ENCODE results near the gene ZSWIM9. TPM values are rescaled to one million over a fixed set of nuclear protein-coding genes. Genes with fewer than 3 reads are reported as not detected.

The ZSWIM9 gene
- total RNA-seq, 1 donor from 2014 or later = 6.7 TPM

- Mint-ChIP-seq H3K9me3 (ENCODE audit: unreplicated experiment) (peaks cover 4% of the 10 kb centered on the region), H3K27ac (ENCODE audit: unreplicated experiment) (no peak overlapping the region), H3K27me3 (ENCODE audit: unreplicated experiment) (peaks cover 3% of the 10 kb centered on the region), H3K4me3 (ENCODE audit: unreplicated experiment) (no peak overlapping the region), H3K36me3 (ENCODE audit: unreplicated experiment) (no peaks in the 10 kb centered on the region), H3K4me1 (ENCODE audit: low read depth, unreplicated experiment) (peaks cover 4% of the 10 kb centered on the region)
- TF ChIP-seq, protein P1, sequence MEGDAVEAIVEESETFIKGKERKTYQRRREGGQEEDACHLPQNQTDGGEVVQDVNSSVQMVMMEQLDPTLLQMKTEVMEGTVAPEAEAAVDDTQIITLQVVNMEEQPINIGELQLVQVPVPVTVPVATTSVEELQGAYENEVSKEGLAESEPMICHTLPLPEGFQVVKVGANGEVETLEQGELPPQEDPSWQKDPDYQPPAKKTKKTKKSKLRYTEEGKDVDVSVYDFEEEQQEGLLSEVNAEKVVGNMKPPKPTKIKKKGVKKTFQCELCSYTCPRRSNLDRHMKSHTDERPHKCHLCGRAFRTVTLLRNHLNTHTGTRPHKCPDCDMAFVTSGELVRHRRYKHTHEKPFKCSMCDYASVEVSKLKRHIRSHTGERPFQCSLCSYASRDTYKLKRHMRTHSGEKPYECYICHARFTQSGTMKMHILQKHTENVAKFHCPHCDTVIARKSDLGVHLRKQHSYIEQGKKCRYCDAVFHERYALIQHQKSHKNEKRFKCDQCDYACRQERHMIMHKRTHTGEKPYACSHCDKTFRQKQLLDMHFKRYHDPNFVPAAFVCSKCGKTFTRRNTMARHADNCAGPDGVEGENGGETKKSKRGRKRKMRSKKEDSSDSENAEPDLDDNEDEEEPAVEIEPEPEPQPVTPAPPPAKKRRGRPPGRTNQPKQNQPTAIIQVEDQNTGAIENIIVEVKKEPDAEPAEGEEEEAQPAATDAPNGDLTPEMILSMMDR (IDR thresholded peaks at IDR 0.05; ENCODE audit: partially characterized antibody, unreplicated experiment) = peak; percentile 19
- peak; percentile 41 for DNase-seq
Measured at GRCh38 chr19:48190288-48190884, 19.9 kb downstream of the ZSWIM9 start.

DNA sequence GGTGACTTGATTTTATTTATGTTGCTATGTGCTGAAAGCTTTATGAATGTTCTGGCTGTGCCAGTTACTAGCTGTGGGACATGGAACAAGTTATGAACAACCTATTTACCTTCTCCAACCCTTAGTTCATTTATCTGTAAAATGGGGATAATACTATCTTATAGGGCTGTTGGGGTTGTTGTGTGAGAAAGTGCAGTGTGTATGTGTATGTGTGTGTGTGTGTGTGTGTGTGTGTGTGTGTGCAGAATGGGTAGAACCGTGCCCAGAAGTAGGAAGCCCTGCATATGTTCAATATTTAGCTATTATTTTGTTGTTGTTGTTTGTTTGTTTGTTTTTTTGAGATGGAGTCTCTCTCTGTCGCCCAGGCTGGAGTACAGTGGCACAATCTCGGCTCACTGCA, 20.4 kb downstream of the ZSWIM9 start:
- H3K27me3 Mint-ChIP-seq (ENCODE audit: unreplicated experiment) = peaks cover 3% of the 10 kb centered on the region
- H3K4me3 Mint-ChIP-seq (ENCODE audit: unreplicated experiment) = no peak overlapping the region
- DNase-seq = no peak
- no peak overlapping the region for H3K27ac Mint-ChIP-seq (ENCODE audit: unreplicated experiment)
- TF ChIP-seq, protein P1 (IDR thresholded peaks at IDR 0.05; ENCODE audit: partially characterized antibody, unreplicated experiment) = no peak
- peaks cover 4% of the 10 kb centered on the region for H3K9me3 Mint-ChIP-seq (ENCODE audit: unreplicated experiment)
- H3K4me1 Mint-ChIP-seq (ENCODE audit: low read depth, unreplicated experiment) = peaks cover 4% of the 10 kb centered on the region
- no peaks in the 10 kb centered on the region for H3K36me3 Mint-ChIP-seq (ENCODE audit: unreplicated experiment)

DNA sequence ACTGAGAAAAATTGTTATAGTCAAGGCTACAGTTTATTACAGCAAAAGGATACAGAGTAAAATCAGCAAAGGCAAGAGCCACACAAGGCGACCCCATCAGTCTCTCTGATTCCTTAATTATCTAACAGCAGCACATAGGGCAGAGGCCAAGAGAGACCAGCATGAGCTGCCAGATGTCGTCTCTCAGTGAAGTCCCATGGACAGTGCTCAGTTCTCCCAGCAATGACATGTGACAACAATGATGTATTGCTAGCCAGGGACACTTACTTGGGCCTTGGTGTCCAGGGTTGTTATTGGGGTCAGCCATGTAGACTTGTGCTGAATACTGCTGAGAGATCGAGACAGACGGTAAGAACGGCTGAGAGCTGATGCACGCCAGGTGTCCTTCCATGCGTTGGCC, 22.3 kb downstream of the ZSWIM9 start:
- Mint-ChIP-seq H3K27ac (ENCODE audit: unreplicated experiment) (no peak overlapping the region), H3K36me3 (ENCODE audit: unreplicated experiment) (no peaks in the 10 kb centered on the region), H3K9me3 (ENCODE audit: unreplicated experiment) (peaks cover 4% of the 10 kb centered on the region), H3K4me1 (ENCODE audit: low read depth, unreplicated experiment) (no peaks in the 10 kb centered on the region), H3K4me3 (ENCODE audit: unreplicated experiment) (no peak overlapping the region), H3K27me3 (ENCODE audit: unreplicated experiment) (peaks cover 6% of the 10 kb centered on the region)
- no peak for DNase-seq
- TF ChIP-seq, protein P1 (IDR thresholded peaks at IDR 0.05; ENCODE audit: partially characterized antibody, unreplicated experiment) = no peak

DNA sequence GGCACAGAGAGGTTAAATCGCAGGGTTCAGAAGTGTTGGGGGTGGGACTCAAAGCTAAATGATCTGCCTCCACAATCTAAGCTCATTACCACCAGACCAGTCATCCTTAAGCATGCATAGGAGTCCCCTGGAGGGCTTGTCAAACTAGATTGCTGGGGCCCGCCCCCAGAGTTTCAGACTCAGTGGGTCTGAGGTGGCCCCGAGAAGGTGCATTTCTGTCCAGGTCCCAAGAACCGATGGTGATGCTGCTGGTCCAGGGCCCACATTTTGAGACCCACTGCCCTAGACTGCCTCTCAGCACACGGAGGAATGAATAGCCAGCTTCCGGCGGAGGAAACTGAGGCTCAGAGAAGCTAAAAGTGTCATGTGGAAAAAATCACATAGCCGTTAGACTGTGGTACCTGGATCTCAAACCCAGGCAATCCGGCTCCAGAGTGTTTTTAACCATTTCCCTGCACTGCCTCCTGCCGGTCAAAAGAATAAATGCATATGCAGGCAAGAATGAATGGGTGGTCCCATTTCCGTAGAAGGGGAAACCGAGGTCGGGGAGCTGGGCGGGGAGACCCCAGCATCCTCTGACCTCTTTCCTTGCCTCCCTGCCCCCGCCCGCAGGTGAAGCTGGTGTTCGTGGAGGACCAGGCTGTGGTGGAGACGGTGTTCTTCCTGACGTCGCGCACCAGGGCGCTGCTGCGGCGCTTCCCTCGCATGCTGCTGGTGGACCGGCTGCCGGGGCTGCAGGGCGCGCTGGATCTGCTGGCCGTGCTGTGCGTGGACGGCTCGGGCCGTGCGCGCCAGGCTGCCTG, 23.8 kb downstream of the ZSWIM9 start:
- DNase-seq = no peak
- H3K36me3 Mint-ChIP-seq (ENCODE audit: unreplicated experiment) = no peaks in the 10 kb centered on the region
- no peaks in the 10 kb centered on the region for H3K4me1 Mint-ChIP-seq (ENCODE audit: low read depth, unreplicated experiment)
- TF ChIP-seq, protein P1 (IDR thresholded peaks at IDR 0.05; ENCODE audit: partially characterized antibody, unreplicated experiment) = peak; percentile 57
- H3K4me3 Mint-ChIP-seq (ENCODE audit: unreplicated experiment) = no peak overlapping the region
- no peak overlapping the region for H3K27ac Mint-ChIP-seq (ENCODE audit: unreplicated experiment)
- peaks cover 8% of the 10 kb centered on the region for H3K27me3 Mint-ChIP-seq (ENCODE audit: unreplicated experiment)
- H3K9me3 Mint-ChIP-seq (ENCODE audit: unreplicated experiment) = peaks cover 4% of the 10 kb centered on the region
